DND-41 (cell line): ENCODE results near the gene CROCC.

Experiments
- CTCF ChIP-seq: IDR thresholded peaks from 2 replicates; pipeline ENCODE4 v1.5.1; 2012; ENCODE audit warnings: borderline replicate concordance, low read length, moderate library complexity, mild to moderate bottlenecking; ENCODE audit not compliant: poor library complexity, severe bottlenecking; ENCODE audit errors: extremely low read depth
- EZH2 ChIP-seq: IDR thresholded peaks from 3 replicates; pipeline ENCODE4 v1.6.1; 2012; ENCODE audit warnings: borderline replicate concordance, low read depth, mild to moderate bottlenecking, moderate library complexity, low read length, inconsistent platforms; ENCODE audit not compliant: severe bottlenecking

- TF ChIP-seq CTCF (no peak), EZH2 (no peak)
Measured at GRCh38 chr1:16965486-16966067, 43.8 kb downstream of the CROCC start.
